ENCODE results near the gene RPS6KA2. TPM values are rescaled to one million over a fixed set of nuclear protein-coding genes. Genes with fewer than 3 reads are reported as not detected.

The RPS6KA2 gene
- total and polyA plus RNA-seq, 2 experiments from 2014 or later = 45.1 to 49.0 TPM

GRCh38 chr6:166499350-166500163, 127.5 kb downstream of the RPS6KA2 start:
- Histone ChIP-seq H4K20me1 (ENCODE audit: insufficient read depth) (no peaks in the 10 kb centered on the region), H3K79me2 (ENCODE audit: insufficient read depth) (no peaks in the 10 kb centered on the region), H3K27ac (no peak overlapping the region), H3K36me3 (ENCODE audit: low read depth) (0 out of 2 replicates have a peak, but pooled peaks cover 4% of the 10 kb centered on the region), H3K9me2 (ENCODE audit: insufficient read depth) (no peaks in the 10 kb centered on the region), H3K4me1 (ENCODE audit: insufficient read depth) (no peaks in the 10 kb centered on the region), H3K27me3 (replicated peaks; ENCODE audit: insufficient read depth) (no peaks in the 10 kb centered on the region), H3K4me3 (no peak overlapping the region), H2AFZ (no peak overlapping the region), H3K9ac (no peak overlapping the region), H3K4me2 (ENCODE audit: unreplicated experiment) (no peak overlapping the region), H3K9me3 (ENCODE audit: low read depth) (no peaks in the 10 kb centered on the region), H3F3A (ENCODE audit: insufficient read depth) (no peaks in the 10 kb centered on the region)
- TF ChIP-seq EZH2 (IDR thresholded peaks at IDR 0.05; ENCODE audit: insufficient read depth, poor library complexity, severe bottlenecking) (no peak), EZH2phosphoT487 (IDR thresholded peaks at IDR 0.05; ENCODE audit: insufficient read depth, low read depth) (no peak)
- DNase-seq = no peak
- in situ Hi-C loops (cut with MboI) = no loop called here
- WGBS, 2 experiments (ENCODE audit: low coverage in 1 of 2, low lambda C conversion rate in 2 of 2, missing lambda C conversion rate in 2 of 2) = 83 to 93% methylated on average over 7 of the region's 7 CpGs

GRCh38 chr6:166498661-166499349, 128.2 kb downstream of the RPS6KA2 start:
- H3K9me2 ChIP-seq (ENCODE audit: insufficient read depth) = no peaks in the 10 kb centered on the region
- H3K4me2 ChIP-seq (ENCODE audit: unreplicated experiment) = no peak overlapping the region
- H3K27me3 ChIP-seq (replicated peaks; ENCODE audit: insufficient read depth) = no peaks in the 10 kb centered on the region
- no peaks in the 10 kb centered on the region for H3K79me2 ChIP-seq (ENCODE audit: insufficient read depth)
- H4K20me1 ChIP-seq (ENCODE audit: insufficient read depth) = no peaks in the 10 kb centered on the region
- H3K27ac ChIP-seq = no peak overlapping the region
- no peaks in the 10 kb centered on the region for H3K4me1 ChIP-seq (ENCODE audit: insufficient read depth)
- in situ Hi-C loops (cut with MboI) = no loop called here
- 90 to 96% methylated on average over 20 to 23 of the region's 23 CpGs for WGBS, 2 experiments (ENCODE audit: low coverage in 1 of 2, low lambda C conversion rate in 2 of 2, missing lambda C conversion rate in 2 of 2)
- no peak overlapping the region for H3K9ac ChIP-seq
- no peak overlapping the region for H3K4me3 ChIP-seq
- no peak overlapping the region for H2AFZ ChIP-seq
- no peak for TF ChIP-seq EZH2phosphoT487 (IDR thresholded peaks at IDR 0.05; ENCODE audit: insufficient read depth, low read depth)
- TF ChIP-seq EZH2 (IDR thresholded peaks at IDR 0.05; ENCODE audit: insufficient read depth, poor library complexity, severe bottlenecking) = no peak
- H3K9me3 ChIP-seq (ENCODE audit: low read depth) = no peaks in the 10 kb centered on the region
- 0 out of 2 replicates have a peak, but pooled peaks cover 4% of the 10 kb centered on the region for H3K36me3 ChIP-seq (ENCODE audit: low read depth)
- no peak for DNase-seq
- H3F3A ChIP-seq (ENCODE audit: insufficient read depth) = no peaks in the 10 kb centered on the region

DNA sequence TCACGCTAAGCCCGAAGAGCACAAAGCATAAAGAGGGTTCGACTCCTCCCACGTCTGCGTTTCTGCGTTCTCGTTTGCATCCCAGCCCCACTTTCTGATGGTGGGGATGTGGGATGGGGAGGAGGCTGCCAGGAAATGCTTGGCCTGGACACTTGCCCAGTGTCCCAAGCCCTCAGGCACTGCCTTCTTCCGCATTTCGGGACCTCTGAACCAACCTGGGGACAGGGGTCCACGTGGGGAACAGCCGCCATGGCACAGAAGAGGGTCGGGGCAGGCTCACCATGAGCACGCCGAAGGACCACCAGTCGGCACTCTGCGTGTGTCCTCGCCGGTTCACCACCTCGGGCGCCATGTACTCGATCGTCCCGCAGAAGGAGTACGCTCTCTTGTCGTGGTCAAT, 128.8 kb downstream of the RPS6KA2 start:
- TF ChIP-seq EZH2phosphoT487 (IDR thresholded peaks at IDR 0.05; ENCODE audit: insufficient read depth, low read depth) (no peak), EZH2 (IDR thresholded peaks at IDR 0.05; ENCODE audit: insufficient read depth, poor library complexity, severe bottlenecking) (no peak)
- Histone ChIP-seq H3K79me2 (ENCODE audit: insufficient read depth) (no peaks in the 10 kb centered on the region), H3K9ac (no peak overlapping the region), H3K4me1 (ENCODE audit: insufficient read depth) (no peaks in the 10 kb centered on the region), H3K27me3 (replicated peaks; ENCODE audit: insufficient read depth) (no peaks in the 10 kb centered on the region), H3K36me3 (ENCODE audit: low read depth) (0 out of 2 replicates have a peak, but pooled peaks cover 4% of the 10 kb centered on the region), H3K9me2 (ENCODE audit: insufficient read depth) (no peaks in the 10 kb centered on the region), H3K4me3 (no peak overlapping the region), H3F3A (ENCODE audit: insufficient read depth) (no peaks in the 10 kb centered on the region), H3K9me3 (ENCODE audit: low read depth) (no peaks in the 10 kb centered on the region), H3K4me2 (ENCODE audit: unreplicated experiment) (no peak overlapping the region), H2AFZ (no peak overlapping the region), H3K27ac (no peak overlapping the region), H4K20me1 (ENCODE audit: insufficient read depth) (no peaks in the 10 kb centered on the region)
- in situ Hi-C loops (cut with MboI) = no loop called here
- no peak for DNase-seq
- WGBS, 2 experiments (ENCODE audit: low coverage in 1 of 2, low lambda C conversion rate in 2 of 2, missing lambda C conversion rate in 2 of 2) = 90 to 92% methylated on average over 25 of the region's 25 CpGs

GRCh38 chr6:166497087-166497899, 129.8 kb downstream of the RPS6KA2 start:
- Histone ChIP-seq H4K20me1 (ENCODE audit: insufficient read depth) (no peaks in the 10 kb centered on the region), H3K4me3 (no peak overlapping the region), H3K79me2 (ENCODE audit: insufficient read depth) (no peaks in the 10 kb centered on the region), H3K27ac (no peak overlapping the region), H3K27me3 (replicated peaks; ENCODE audit: insufficient read depth) (no peaks in the 10 kb centered on the region), H3K36me3 (ENCODE audit: low read depth) (no peaks in the 10 kb centered on the region), H3K9ac (no peak overlapping the region), H3K9me3 (ENCODE audit: low read depth) (no peaks in the 10 kb centered on the region), H2AFZ (no peak overlapping the region), H3F3A (ENCODE audit: insufficient read depth) (no peaks in the 10 kb centered on the region), H3K4me1 (ENCODE audit: insufficient read depth) (no peaks in the 10 kb centered on the region), H3K4me2 (ENCODE audit: unreplicated experiment) (no peak overlapping the region), H3K9me2 (ENCODE audit: insufficient read depth) (no peaks in the 10 kb centered on the region)
- in situ Hi-C loops (cut with MboI) = no loop called here
- no peak for DNase-seq
- WGBS, 2 experiments (ENCODE audit: low coverage in 1 of 2, low lambda C conversion rate in 2 of 2, missing lambda C conversion rate in 2 of 2) = 88 to 90% methylated on average over 28 to 32 of the region's 32 CpGs
- TF ChIP-seq EZH2 (IDR thresholded peaks at IDR 0.05; ENCODE audit: insufficient read depth, poor library complexity, severe bottlenecking) = no peak
- no peak for TF ChIP-seq EZH2phosphoT487 (IDR thresholded peaks at IDR 0.05; ENCODE audit: insufficient read depth, low read depth)

Data from GM23248 (cell line).